Neuronal stem cell (in vitro differentiated cells): ENCODE measurements around the gene ELOVL2. TPM values are rescaled to one million over a fixed set of nuclear protein-coding genes. Genes with fewer than 3 reads are reported as not detected.
"Not testable (repeated sequence)": the region's sequence is repeated elsewhere in the genome, so short reads cannot be mapped to it uniquely, and the experiment has no call there.

Experiments used
- DNase-seq: peaks from one replicate; pipeline ENCODE4 v3.0.0-alpha.2; 2013; ENCODE audit warnings: low spot score
- H2AFZ ChIP-seq: one replicate; pipeline ENCODE4 v1.6.1; 2013; ENCODE audit warnings: mild to moderate bottlenecking, low read length, inconsistent platforms
- H2AK5ac ChIP-seq: 2 replicates; pipeline ENCODE4 v1.6.1; 2013; ENCODE audit warnings: low read depth, mild to moderate bottlenecking, inconsistent platforms, low read length, moderate library complexity, mixed read lengths
- H2BK120ac ChIP-seq: 2 replicates; pipeline ENCODE4 v1.6.1; 2013; ENCODE audit warnings: low read depth, mild to moderate bottlenecking, inconsistent platforms, low read length, moderate library complexity, mixed read lengths
- H2BK12ac ChIP-seq: one replicate; pipeline ENCODE4 v1.6.1; 2013; ENCODE audit warnings: low read length, inconsistent platforms
- H2BK15ac ChIP-seq: 2 replicates; pipeline ENCODE4 v1.6.1; 2013; ENCODE audit warnings: mild to moderate bottlenecking, low read length, inconsistent platforms, mixed read lengths
- H2BK5ac ChIP-seq: one replicate; pipeline ENCODE4 v1.6.1; 2013; ENCODE audit warnings: inconsistent platforms, mild to moderate bottlenecking, low read length, moderate library complexity
- H3K14ac ChIP-seq: one replicate; pipeline ENCODE4 v1.6.1; 2013; ENCODE audit warnings: low read length, inconsistent platforms
- H3K18ac ChIP-seq: 2 replicates; pipeline ENCODE4 v1.6.1; 2013; ENCODE audit warnings: low read length, inconsistent platforms
- H3K23ac ChIP-seq: 2 replicates; pipeline ENCODE4 v1.6.1; 2013; ENCODE audit warnings: low read depth, mild to moderate bottlenecking, mixed read lengths, low read length, inconsistent platforms; ENCODE audit not compliant: poor library complexity
- H3K27ac ChIP-seq: replicated peaks from 3 replicates; pipeline ENCODE4 v1.5.1; 2013; ENCODE audit warnings: low read length, inconsistent platforms
- H3K27me3 ChIP-seq, 3 experiments: 2 replicates each; pipeline ENCODE4 v1.6.1; 2013; ENCODE audit warnings: low read length in 3 of 3, mild to moderate bottlenecking in 2 of 3, inconsistent platforms in 1 of 3, low read depth in 1 of 3, mixed read lengths in 1 of 3, moderate library complexity in 1 of 3; ENCODE audit not compliant: control insufficient read depth in 3 of 3, insufficient read depth in 3 of 3
- H3K36me3 ChIP-seq, 2 donors: replicated peaks in 1 of 2; 2 replicates each; pipeline ENCODE4 v1.6.1; 2013; ENCODE audit warnings: low read length in 2 of 2; ENCODE audit not compliant: control insufficient read depth in 2 of 2, insufficient read depth in 2 of 2
- H3K4ac ChIP-seq: 2 replicates; pipeline ENCODE4 v1.6.1; 2013; ENCODE audit warnings: inconsistent platforms, mild to moderate bottlenecking, low read length, moderate library complexity
- H3K4me1 ChIP-seq, 2 donors: 1 replicate in 1 of 2; 2 replicates in 1 of 2; pipeline ENCODE4 v1.6.1; 2013; ENCODE audit warnings: low read length in 2 of 2, low read depth in 1 of 2; ENCODE audit not compliant: control insufficient read depth in 2 of 2, insufficient read depth in 1 of 2
- H3K4me2 ChIP-seq: one replicate; pipeline ENCODE4 v1.6.1; 2013; ENCODE audit warnings: mild to moderate bottlenecking, low read length, inconsistent platforms; ENCODE audit not compliant: insufficient read depth, poor library complexity, severe bottlenecking
- H3K4me3 ChIP-seq, 2 donors: 2 replicates each; pipeline ENCODE4 v1.5.1; 2013; ENCODE audit warnings: low read length in 2 of 2, mild to moderate bottlenecking in 2 of 2, inconsistent platforms in 1 of 2, moderate library complexity in 1 of 2
- H3K79me1 ChIP-seq: one replicate; pipeline ENCODE4 v1.6.1; 2013; ENCODE audit warnings: low read depth, mild to moderate bottlenecking, inconsistent platforms, low read length, moderate library complexity
- H3K9ac ChIP-seq: one replicate; pipeline ENCODE4 v1.6.1; 2013; ENCODE audit warnings: mild to moderate bottlenecking, low read depth, low read length, inconsistent platforms; ENCODE audit not compliant: poor library complexity
- H3K9me3 ChIP-seq, 2 donors: replicated peaks in 1 of 2; 2 replicates each; pipeline versions ENCODE3 to v1.6.1; 2013; ENCODE audit warnings: low read length in 2 of 2, mild to moderate bottlenecking in 2 of 2, inconsistent platforms in 1 of 2, low read depth in 1 of 2, mixed read lengths in 1 of 2, moderate library complexity in 1 of 2; ENCODE audit not compliant: control insufficient read depth in 2 of 2, insufficient read depth in 1 of 2
- H4K8ac ChIP-seq: one replicate; pipeline ENCODE4 v1.6.1; 2013; ENCODE audit warnings: low read depth, mild to moderate bottlenecking, inconsistent platforms, low read length, moderate library complexity
- H4K91ac ChIP-seq: one replicate; pipeline ENCODE4 v1.6.1; 2013; ENCODE audit warnings: low read length, low read depth, mild to moderate bottlenecking, inconsistent platforms; ENCODE audit not compliant: poor library complexity
- WGBS, 2 donors: extraction: QIAGEN DNeasy Blood & Tissue Kit; methylation state at CpG; one replicate each; pipeline ENCODE4 v1.1.7; 2013; ENCODE audit warnings: missing lambda C conversion rate in 2 of 2, mixed read lengths in 1 of 2; ENCODE audit not compliant: insufficient read length in 2 of 2, insufficient replicate concordance in 1 of 2; ENCODE audit errors: extremely low coverage in 2 of 2; 5-methylcytosine and 5-hydroxymethylcytosine counted together
- polyA plus RNA-seq, 2 experiments: library from polyadenylated mRNA; stranded (reverse); fragments of 200-250 nt; gene quantifications; one replicate each; pipeline ENCODE4 v1.2.3, GENCODE V29; 2013

ELOVL2 gene
- polyA plus RNA-seq (2013, experiment 1 of 2), result 14.1 TPM
- 14.4 TPM for polyA plus RNA-seq (2013, experiment 2 of 2)

- Histone ChIP-seq H2AFZ (peak within 1 kb of the TSS; percentile 94), H3K9ac (peak within 1 kb of the TSS; percentile 95), H3K4me3 (peak within 1 kb of the TSS; percentile 81 to 82), H2BK12ac (peak within 1 kb of the TSS; percentile 73), H2BK5ac (peak within 1 kb of the TSS; percentile 39), H3K4me2 (peak within 1 kb of the TSS; percentile 87), H3K9me3 (peaks cover 2 to 6% of the 10 kb centered on the region in 2 donors), H3K79me1 (peaks cover 2% of the 10 kb centered on the region), H3K27ac (no peak within 1 kb of the TSS), H3K23ac (peak within 1 kb of the TSS; percentile 99), H3K4ac (peak within 1 kb of the TSS; percentile 67), H2BK15ac (peak within 1 kb of the TSS; percentile 96), H3K14ac (peak within 1 kb of the TSS; percentile 89), H3K4me1 (peaks cover 5 to 7% of the 10 kb centered on the region in 2 donors), H4K8ac (no peak within 1 kb of the TSS), H3K27me3 (peaks cover 0 to 21% (median 3%) of the 10 kb centered on the region in 3 experiments), H3K36me3 (no peaks in the 10 kb centered on the region), H2BK120ac (no peak within 1 kb of the TSS), H4K91ac (peak within 1 kb of the TSS; percentile 72), H2AK5ac (peak within 1 kb of the TSS; percentile 56), H3K18ac (peak within 1 kb of the TSS; percentile 96)
- no CpG with 5 or more reads among the region's 124 CpGs for WGBS, 2 donors
- DNase-seq, result peak; percentile 48
Measured at GRCh38 chr6:11043961-11044711, at the start of gene ELOVL2. Gene ELOVL2 (minus strand): TSS chr6:11044305. CDS start chr6:11044230, 75 bp downstream.

GRCh38 chr6:11093376-11093625, 49.2 kb upstream of the ELOVL2 start:
- Histone ChIP-seq H3K27me3 (no peaks in the 10 kb centered on the region), H3K36me3 (peaks cover 0 to 3% of the 10 kb centered on the region in 2 donors), H3K23ac (peak overlapping the region; percentile 5), H3K14ac (no peak overlapping the region), H3K4me1 (peaks cover 0 to 2% of the 10 kb centered on the region in 2 donors), H3K9me3 (no peaks in the 10 kb centered on the region), H3K27ac (no peak overlapping the region), H4K91ac (no peak overlapping the region), H3K9ac (no peak overlapping the region), H2AK5ac (no peak overlapping the region), H2AFZ (peak overlapping the region; percentile 100), H4K8ac (no peak overlapping the region), H2BK12ac (no peak overlapping the region), H2BK120ac (no peak overlapping the region), H3K18ac (peak overlapping the region; percentile 76), H2BK15ac (no peak overlapping the region), H2BK5ac (no peak overlapping the region), H3K4me3 (peak overlapping the region; percentile 98 to 99), H3K4me2 (peak overlapping the region; percentile 55), H3K4ac (no peak overlapping the region), H3K79me1 (no peaks in the 10 kb centered on the region)
- WGBS, 2 donors, result no CpG with 5 or more reads among the region's 17 CpGs
- DNase-seq, result no peak

- no peak overlapping the region for H2AK5ac ChIP-seq
- no peak overlapping the region for H3K4ac ChIP-seq
- H3K4me3 ChIP-seq, result peak overlapping the region; percentile 98 to 99
- H3K27me3 ChIP-seq, result no peaks in the 10 kb centered on the region
- H4K8ac ChIP-seq, result no peak overlapping the region
- no peak overlapping the region for H3K23ac ChIP-seq
- H3K9ac ChIP-seq, result no peak overlapping the region
- no peak overlapping the region for H2BK15ac ChIP-seq
- no peak overlapping the region for H3K27ac ChIP-seq
- H3K9me3 ChIP-seq, result no peaks in the 10 kb centered on the region
- no peaks in the 10 kb centered on the region for H3K79me1 ChIP-seq
- H2AFZ ChIP-seq, result peak overlapping the region; percentile 100
- no peak overlapping the region for H3K14ac ChIP-seq
- H2BK12ac ChIP-seq, result no peak overlapping the region
- no peak for DNase-seq
- H3K4me1 ChIP-seq, result peaks cover 0 to 2% of the 10 kb centered on the region in 2 donors
- H4K91ac ChIP-seq, result no peak overlapping the region
- H2BK5ac ChIP-seq, result no peak overlapping the region
- H3K36me3 ChIP-seq, result peaks cover 0 to 3% of the 10 kb centered on the region in 2 donors
- WGBS, 2 donors, result no CpG with 5 or more reads among the region's 10 CpGs
- no peak overlapping the region for H2BK120ac ChIP-seq
- H3K4me2 ChIP-seq, result peak overlapping the region; percentile 55
- H3K18ac ChIP-seq, result peak overlapping the region; percentile 76
Measured at GRCh38 chr6:11092668-11093375, 48.7 kb upstream of the ELOVL2 start.

- H4K8ac ChIP-seq, H2AK5ac ChIP-seq, H3K36me3 ChIP-seq, H4K91ac ChIP-seq, H3K9ac ChIP-seq, H3K27ac ChIP-seq, H3K23ac ChIP-seq, H3K79me1 ChIP-seq, H3K4me2 ChIP-seq, H2BK5ac ChIP-seq, H3K18ac ChIP-seq, H3K14ac ChIP-seq, H2BK15ac ChIP-seq, H3K27me3 ChIP-seq, H3K4me3 ChIP-seq, H2BK12ac ChIP-seq, H2BK120ac ChIP-seq, H2AFZ ChIP-seq, DNase-seq, H3K9me3 ChIP-seq, H3K4ac ChIP-seq, H3K4me1 ChIP-seq: not testable (repeated sequence)
- WGBS, 2 donors, result no CpG with 5 or more reads among the region's 5 CpGs
Measured at GRCh38 chr6:11091141-11091540, 47.0 kb upstream of the ELOVL2 start.
